ENCODE data around the gene CALML5. TPM values are rescaled to one million over a fixed set of nuclear protein-coding genes. Genes with fewer than 3 reads are reported as not detected.

The CALML5 gene
- total and polyA plus RNA-seq, 4 donors = not detected

DNA sequence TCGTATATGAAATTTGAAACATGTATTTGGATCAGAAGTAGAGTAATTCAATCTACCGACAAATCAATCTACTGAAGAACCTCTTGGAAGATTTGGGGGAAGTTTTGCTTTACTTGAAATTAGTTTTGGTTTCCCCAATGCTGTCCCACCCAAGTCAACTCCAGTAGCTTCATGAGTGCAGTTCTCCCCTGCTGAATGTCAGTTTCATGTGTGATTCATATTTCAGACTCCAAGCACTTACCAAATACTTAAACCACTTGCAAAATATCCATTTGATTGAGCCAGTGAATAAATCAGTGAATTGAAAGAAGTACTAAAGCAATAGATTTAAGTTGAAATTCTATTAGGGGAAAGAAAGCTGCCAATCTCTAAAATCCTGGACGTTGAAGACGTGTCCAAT lies 9.3 kb downstream of the CALML5 start:
- Histone ChIP-seq H3K9ac (ENCODE audit: insufficient read depth in 1 of 2, low read length in 2 of 2) (no peak overlapping the region), H3K27ac (ENCODE audit: low read depth in 1 of 2, low read length in 1 of 2) (no peak overlapping the region), H3K36me3 (ENCODE audit: control insufficient read depth in 4 of 4, insufficient read depth in 4 of 4, low read length in 4 of 4) (no peaks in the 10 kb centered on the region), H3K4me1 (ENCODE audit: control insufficient read depth in 5 of 5, insufficient read depth in 5 of 5, low read length in 5 of 5) (peaks cover 0 to 9% (median 0%) of the 10 kb centered on the region in 5 donors), H3K27me3 (ENCODE audit: control insufficient read depth in 3 of 3, insufficient read depth in 3 of 3, low read length in 2 of 3) (no peaks in the 10 kb centered on the region), H3K4me3 (no peak overlapping the region), H3K9me3 (ENCODE audit: control insufficient read depth in 4 of 4, insufficient read depth in 3 of 4, low read length in 3 of 4) (peaks cover 0 to 8% (median 0%) of the 10 kb centered on the region in 4 donors)
- TF ChIP-seq, protein P1, sequence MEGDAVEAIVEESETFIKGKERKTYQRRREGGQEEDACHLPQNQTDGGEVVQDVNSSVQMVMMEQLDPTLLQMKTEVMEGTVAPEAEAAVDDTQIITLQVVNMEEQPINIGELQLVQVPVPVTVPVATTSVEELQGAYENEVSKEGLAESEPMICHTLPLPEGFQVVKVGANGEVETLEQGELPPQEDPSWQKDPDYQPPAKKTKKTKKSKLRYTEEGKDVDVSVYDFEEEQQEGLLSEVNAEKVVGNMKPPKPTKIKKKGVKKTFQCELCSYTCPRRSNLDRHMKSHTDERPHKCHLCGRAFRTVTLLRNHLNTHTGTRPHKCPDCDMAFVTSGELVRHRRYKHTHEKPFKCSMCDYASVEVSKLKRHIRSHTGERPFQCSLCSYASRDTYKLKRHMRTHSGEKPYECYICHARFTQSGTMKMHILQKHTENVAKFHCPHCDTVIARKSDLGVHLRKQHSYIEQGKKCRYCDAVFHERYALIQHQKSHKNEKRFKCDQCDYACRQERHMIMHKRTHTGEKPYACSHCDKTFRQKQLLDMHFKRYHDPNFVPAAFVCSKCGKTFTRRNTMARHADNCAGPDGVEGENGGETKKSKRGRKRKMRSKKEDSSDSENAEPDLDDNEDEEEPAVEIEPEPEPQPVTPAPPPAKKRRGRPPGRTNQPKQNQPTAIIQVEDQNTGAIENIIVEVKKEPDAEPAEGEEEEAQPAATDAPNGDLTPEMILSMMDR (IDR thresholded peaks at IDR 0.05; ENCODE audit: control extremely low read depth, extremely low read depth) = no peak
- WGBS, 2 donors = 95 to 98% methylated on average over 4 of the region's 4 CpGs
- DNase-seq = no peak
- no peak for ATAC-seq (ENCODE audit: insufficient read depth, low FRiP score)

DNA sequence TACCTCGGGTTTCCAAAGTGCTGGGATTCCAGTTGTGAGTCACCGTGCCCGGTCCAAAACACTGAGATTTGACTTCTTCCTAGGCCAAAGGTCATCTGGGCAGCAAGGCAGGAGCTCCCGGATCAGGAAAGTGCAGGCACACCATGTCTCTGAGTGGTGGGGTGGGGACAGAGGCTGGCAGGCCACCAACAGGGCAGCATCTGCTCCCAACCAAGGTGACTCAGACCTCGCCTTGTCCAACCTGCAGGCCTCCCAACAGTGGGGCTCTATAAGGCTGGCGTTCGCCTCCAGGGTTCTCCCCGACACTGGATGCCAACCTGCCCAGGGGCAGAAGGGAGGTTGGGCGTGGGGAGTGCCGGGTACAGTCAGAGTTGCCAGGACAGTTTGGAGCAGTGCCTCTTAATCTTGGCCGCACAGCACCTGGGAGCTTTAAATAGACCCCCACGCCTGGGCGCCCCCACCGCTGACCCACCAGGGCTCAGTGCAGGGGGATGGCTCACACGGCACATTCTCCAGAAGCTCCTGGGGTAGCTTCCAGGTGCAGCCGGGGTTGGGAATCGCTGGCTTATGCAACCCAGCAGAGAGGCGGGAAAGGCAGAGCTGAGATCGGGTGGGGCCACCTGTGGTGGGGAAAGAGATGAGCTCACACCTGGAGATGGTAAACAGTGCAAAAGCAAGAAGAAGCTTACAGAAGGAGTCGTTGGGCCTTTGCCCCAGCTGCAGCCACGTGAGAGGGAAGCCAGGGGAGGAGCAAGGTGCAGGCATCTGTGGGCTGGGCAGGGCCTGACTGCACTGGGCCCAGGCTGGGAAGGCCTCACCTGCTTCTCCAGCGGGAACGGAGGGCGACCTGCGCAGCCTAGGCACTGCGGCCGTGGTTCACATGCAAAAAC lies 10.9 kb downstream of the CALML5 start:
- Histone ChIP-seq H3K27me3 (ENCODE audit: control insufficient read depth in 3 of 3, insufficient read depth in 3 of 3, low read length in 2 of 3) (no peaks in the 10 kb centered on the region), H3K4me1 (ENCODE audit: control insufficient read depth in 5 of 5, insufficient read depth in 5 of 5, low read length in 5 of 5) (peaks cover 0 to 5% (median 0%) of the 10 kb centered on the region in 5 donors), H3K36me3 (ENCODE audit: control insufficient read depth in 4 of 4, insufficient read depth in 4 of 4, low read length in 4 of 4) (no peaks in the 10 kb centered on the region), H3K27ac (ENCODE audit: low read depth in 1 of 2, low read length in 1 of 2) (no peak overlapping the region), H3K9ac (ENCODE audit: insufficient read depth in 1 of 2, low read length in 2 of 2) (no peak overlapping the region), H3K4me3 (no peak overlapping the region), H3K9me3 (ENCODE audit: control insufficient read depth in 4 of 4, insufficient read depth in 3 of 4, low read length in 3 of 4) (peaks cover 0 to 8% (median 0%) of the 10 kb centered on the region in 4 donors)
- WGBS, 2 donors = 86 to 90% methylated on average over 27 of the region's 27 CpGs
- no peak for DNase-seq
- TF ChIP-seq, protein P1 (IDR thresholded peaks at IDR 0.05; ENCODE audit: control extremely low read depth, extremely low read depth) = no peak
- no peak for ATAC-seq (ENCODE audit: insufficient read depth, low FRiP score)

DNA sequence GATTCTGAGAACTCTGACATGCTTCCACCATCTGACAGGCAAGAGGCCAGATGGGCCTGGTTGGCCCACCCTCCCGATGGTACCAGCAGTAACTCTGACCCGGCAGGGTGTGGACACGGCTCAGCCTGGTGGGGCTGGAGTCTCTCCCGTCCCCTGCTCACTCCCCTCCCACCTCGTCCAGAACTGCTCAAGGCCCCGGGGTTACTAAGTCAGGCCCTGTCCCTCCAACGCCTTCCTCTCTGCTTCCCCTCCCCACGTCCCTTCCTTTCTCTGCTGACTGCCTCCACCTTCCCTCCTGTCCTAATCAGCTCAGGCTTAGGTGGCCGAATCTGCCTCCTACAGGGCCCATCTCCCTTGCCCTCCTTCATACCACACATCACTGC lies 12.5 kb downstream of the CALML5 start:
- Histone ChIP-seq H3K27me3 (ENCODE audit: control insufficient read depth in 3 of 3, insufficient read depth in 3 of 3, low read length in 2 of 3) (no peaks in the 10 kb centered on the region), H3K36me3 (ENCODE audit: control insufficient read depth in 4 of 4, insufficient read depth in 4 of 4, low read length in 4 of 4) (no peaks in the 10 kb centered on the region), H3K27ac (ENCODE audit: low read depth in 1 of 2, low read length in 1 of 2) (no peak overlapping the region), H3K9me3 (ENCODE audit: control insufficient read depth in 4 of 4, insufficient read depth in 3 of 4, low read length in 3 of 4) (no peaks in the 10 kb centered on the region), H3K4me3 (no peak overlapping the region), H3K9ac (ENCODE audit: insufficient read depth in 1 of 2, low read length in 2 of 2) (no peak overlapping the region), H3K4me1 (ENCODE audit: control insufficient read depth in 5 of 5, insufficient read depth in 5 of 5, low read length in 5 of 5) (peaks cover 0 to 5% (median 0%) of the 10 kb centered on the region in 5 donors)
- DNase-seq (no peak), ATAC-seq (ENCODE audit: insufficient read depth, low FRiP score) (no peak)
- TF ChIP-seq, protein P1 (IDR thresholded peaks at IDR 0.05; ENCODE audit: control extremely low read depth, extremely low read depth) = no peak
- 84 to 91% methylated on average over 9 of the region's 9 CpGs for WGBS, 2 donors
